Measurements from ENCODE around the gene KIF5C.
"Not testable (repeated sequence)": the region's sequence is repeated elsewhere in the genome, so short reads cannot be mapped to it uniquely, and the experiment has no call there.

KIF5C gene

DNA sequence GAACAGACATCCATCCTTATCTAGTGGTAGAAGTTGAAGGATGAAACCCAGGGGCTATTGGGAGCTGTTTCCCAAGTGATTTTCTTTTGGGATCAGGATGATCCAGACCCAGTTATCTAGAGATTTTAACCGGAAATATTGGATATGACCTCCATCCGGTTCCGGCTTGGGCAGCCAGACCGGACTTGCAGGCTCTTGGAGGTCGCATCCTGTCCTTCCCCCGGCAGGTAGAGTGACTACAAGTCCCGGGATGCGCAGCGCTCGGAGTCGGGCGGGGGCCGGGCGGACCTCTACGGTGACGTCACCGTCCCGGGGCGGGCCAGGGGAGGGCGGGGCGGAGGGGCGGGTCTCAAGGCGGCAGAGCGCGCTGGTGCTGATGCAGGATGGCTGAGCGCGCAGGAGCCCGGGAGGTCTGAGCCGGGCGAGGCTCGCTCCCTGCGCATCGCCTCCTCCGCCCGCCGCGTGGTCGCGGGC, at the start of gene KIF5C:
TSS of gene KIF5C (plus strand) at position 360 of the 474 bp plus-strand sequence. CDS start 391 bp downstream, outside the sequence.
- DNase-seq, result peak; percentile 94

DNA sequence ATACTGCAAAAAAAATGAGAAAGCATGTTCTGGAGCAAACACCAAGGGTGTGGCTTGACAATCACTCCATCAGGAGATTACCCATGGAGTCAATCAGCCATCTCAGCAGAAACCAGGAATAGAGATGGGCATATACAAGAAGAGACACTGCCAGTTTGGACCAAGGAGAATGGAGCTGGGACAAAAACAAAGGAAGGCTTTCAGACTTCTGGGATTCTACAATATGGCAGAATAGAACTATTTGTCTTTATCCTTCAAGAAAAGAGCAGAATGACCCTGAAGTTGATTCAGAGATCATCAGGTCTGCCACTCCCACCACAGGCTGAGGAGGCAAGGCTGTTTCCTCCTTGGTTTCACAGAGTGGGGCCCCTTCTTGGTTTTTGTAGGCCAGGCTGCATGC, 48.2 kb upstream of the KIF5C start:
- DNase-seq, result no peak

DNA sequence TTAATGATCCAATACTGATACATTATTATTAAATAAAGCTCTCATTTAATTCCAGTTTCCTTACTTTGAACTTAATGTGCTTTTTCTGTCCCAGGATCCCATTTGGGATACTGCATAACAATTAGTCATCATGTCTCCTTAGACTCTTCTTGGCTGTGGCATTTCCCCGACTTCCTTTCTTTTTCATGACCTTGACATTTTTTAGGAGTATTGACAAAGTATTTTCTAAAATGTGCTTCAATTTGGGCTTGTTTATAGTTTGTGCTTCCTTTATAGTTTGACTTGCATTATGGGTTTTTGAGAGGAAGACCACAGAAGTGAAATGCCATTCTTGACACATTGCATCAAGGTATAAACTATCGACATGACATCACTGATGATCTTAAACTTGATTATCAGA, 46.1 kb upstream of the KIF5C start:
- DNase-seq, result no peak

DNA sequence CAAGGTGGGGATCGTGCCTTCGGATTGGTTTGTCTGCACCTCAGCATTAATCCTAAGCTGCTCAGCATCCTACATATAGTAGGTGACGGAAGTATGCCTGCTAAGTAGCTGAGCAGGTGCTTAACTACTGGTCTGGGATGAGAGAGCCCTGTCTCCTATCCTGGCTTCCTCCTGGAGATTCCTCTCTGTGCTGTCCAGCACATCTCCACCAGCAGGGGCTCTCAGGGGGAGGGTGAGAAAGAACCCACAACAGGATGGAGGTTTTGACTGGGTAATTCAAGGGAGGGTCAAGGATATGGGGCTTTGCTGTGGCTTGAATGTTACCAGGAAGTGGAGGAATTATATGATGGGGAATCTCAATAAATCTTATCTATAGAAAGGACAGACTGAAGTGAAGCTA, 45.4 kb upstream of the KIF5C start:
- no peak for DNase-seq

DNA sequence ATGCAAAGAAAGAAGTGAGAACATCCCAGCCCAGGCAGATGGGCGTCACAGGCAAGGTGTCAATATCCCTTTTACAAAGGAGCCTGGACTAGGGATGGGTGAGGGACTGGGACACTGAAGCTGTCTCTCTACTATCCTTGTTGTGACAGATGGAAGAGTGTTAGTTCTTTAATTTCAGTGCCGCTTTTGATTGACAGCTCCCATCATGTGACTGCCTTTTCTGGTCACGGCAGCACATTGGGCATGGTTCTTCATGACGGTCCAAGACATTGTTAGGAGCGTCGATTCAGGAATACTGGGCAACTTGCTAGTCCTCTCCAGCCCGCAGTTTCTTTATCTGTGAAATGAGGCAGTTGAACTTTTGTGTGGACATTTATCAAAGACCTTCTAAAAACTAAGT, 42.4 kb upstream of the KIF5C start:
- DNase-seq, result no peak

DNA sequence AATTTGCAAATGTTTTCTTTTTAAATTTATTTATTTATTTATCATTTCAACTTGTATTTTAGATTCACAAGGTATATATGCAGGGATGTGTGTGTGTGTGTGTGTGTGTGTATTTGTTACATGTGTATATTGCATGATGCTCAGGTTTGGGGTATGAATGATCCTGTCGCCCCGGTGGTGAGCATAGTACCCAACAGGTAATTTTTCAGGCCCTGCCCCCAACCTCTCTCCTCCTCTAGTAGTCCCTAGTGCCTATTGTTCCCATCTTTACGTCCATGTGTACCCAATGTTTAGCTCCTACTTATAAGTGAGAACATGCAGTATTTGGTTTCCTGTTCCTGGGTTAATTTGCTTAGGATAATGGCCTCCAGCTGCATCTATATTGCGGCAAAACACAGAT, 33.0 kb upstream of the KIF5C start:
- no peak for DNase-seq

DNA sequence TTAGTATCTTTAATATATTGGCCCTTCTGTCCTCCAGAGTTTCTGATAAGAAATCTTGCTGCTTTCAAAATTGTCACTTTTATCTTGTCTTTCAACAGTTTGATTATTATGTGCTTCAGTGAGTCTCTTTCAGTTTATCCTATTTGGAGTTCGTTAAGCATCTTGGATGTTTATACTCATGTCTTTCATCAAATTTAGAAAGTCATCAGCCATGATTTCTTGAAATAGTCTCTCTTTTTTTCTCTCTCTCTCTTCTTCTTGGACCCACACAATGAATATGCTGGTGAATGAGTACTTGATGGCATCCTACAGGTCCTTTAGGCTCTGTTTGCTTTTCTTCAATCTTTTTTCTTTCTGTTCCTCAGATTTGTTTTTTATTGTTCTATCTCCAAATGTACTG, 26.9 kb upstream of the KIF5C start:
- no peak for DNase-seq

DNA sequence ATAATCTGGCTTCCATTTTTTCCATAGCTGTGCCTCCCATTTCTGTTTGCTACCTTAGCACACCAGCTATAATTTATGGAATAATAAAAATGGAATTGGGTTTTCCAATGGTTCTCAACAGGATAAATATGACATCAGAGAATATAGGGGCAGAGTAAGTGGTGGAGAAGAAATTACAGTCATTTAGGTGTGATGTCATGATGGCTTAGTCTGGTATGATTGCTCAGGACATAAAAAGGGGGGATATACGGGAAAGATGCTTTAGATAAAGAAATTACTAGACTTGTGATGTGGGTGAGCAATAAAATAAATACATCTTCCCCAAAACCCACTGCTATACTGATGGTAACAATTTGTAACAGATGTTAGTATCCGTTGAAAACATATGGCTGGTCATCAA, 21.6 kb upstream of the KIF5C start:
- DNase-seq, result no peak

DNA sequence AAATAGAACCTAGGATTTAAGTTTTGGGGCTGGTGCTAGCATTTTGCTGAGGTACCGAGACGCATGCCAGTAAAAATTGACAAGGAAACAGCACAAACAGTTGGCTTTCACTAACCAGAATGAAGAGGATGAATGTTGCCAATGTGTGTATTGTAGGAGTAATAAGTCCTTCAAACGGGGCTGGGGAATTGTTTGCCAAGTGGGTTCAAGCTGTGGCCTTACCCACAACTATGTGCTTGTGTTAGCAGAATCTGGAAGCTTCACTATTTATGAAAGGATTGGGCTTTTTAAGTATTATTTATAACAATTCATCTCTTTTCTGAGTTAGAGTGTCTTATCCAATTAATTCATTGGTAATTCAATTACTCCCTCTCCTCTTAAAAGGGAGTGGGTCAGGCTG, 15.0 kb upstream of the KIF5C start:
- DNase-seq, result no peak

DNA sequence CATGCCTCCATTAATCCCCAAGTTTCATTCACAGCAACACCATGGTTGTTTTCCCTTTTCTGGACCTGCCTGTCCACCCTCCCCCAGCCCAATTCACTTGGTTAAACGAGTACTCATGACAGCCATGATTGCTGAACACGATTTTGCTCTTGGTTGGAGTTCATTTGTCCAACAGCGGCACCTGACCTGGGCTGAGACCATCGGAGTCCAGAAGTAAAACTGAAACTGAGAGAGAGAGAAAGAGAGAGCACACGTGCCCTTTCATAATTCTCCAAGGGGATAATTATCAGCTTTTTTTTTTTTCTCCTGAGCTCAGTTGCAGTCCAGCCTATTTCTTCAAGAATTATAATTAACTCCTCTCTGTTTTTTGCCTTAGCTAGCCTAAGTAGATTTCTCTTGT, 13.7 kb upstream of the KIF5C start:
- no peak for DNase-seq

DNA sequence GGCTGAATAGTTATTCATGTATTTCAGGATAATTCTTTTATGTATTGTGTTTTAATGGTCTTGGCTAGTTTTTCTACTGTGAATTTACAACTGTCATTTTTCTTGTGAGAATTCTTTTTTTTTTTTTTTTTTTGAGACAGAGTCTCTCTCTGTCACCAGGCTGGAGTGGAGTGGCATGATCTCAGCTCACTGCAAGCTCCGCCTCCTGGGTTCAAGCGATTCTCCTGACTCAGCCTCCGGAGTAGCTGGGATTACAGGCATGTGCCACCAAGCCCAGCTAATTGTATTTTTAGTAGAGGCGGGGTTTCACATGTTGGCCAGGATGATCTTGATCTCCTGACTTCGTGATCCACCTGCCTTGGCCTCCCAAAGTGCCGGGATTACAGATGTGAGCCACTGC, 12.5 kb upstream of the KIF5C start:
- not testable (repeated sequence) for DNase-seq

DNA sequence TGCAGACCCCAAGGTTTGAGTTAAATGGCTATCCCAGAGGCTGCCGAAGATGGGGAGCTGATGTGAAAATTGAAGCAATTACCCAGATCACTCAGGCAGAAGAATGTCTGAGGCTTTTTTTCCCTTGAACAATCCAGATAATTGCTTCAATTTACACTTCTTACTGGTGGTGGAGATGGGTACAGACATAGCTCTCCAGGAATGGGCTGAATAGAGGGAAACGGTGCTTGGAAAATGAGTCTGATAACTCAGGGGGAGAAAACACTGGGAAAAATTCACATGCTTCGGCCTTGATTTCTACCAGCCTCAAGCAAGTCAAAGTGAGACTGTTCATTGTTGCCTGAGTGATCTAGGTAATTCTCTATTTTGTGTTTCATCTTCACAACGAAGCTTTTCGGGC, 9.5 kb upstream of the KIF5C start:
- DNase-seq, result no peak

DNA sequence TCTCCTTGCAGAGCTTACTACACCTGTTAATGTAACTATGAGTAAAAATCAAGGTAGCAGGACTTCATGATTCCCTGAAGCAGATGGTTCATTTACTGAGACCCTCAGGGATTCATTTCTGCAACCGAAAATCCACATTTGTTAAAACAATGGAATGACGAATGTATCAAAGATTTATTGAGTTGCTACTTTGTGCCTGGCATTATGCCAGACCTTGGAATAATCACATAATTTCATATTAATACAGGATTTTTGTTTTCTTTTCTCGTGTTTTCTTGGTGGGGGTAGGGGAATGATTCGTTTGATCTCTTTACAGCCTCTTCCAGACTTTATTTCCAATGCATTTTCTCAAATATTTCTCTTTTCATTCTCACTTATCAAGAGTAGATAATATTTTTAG, 8.9 kb upstream of the KIF5C start:
- DNase-seq, result no peak

DNA sequence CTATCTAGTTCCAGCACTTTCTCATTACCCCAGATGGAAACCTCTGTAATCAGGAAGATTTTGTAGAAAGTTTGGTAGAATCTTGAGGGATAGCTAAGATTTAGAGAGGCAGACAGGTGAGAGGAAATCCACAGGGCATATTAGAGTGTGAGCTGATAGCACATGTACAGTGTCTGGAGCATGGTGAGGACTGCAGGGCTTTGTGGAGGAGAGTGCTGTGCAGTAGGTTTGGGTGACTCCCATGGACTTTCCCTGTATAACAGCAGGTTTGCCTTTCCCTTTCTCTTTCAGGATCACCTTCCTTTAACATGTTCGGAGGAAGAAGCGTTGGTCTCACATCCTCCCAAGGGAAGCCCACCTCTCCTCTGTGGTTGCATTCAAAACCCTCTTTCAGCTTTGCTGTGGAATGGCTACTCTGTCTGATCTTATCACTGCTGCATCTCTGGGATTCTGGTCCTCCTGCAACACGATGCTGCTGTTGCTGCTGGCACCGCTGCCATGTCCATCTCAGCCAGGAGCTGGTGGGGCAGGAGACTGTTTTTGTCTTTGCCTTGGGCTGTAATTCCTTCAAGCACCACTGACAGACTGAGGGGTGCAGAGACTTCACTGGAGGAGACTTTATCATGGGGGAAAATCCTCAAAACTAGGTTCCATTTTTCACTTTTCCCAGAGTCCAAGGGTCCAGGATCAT, 7.8 kb upstream of the KIF5C start:
- DNase-seq, result no peak

DNA sequence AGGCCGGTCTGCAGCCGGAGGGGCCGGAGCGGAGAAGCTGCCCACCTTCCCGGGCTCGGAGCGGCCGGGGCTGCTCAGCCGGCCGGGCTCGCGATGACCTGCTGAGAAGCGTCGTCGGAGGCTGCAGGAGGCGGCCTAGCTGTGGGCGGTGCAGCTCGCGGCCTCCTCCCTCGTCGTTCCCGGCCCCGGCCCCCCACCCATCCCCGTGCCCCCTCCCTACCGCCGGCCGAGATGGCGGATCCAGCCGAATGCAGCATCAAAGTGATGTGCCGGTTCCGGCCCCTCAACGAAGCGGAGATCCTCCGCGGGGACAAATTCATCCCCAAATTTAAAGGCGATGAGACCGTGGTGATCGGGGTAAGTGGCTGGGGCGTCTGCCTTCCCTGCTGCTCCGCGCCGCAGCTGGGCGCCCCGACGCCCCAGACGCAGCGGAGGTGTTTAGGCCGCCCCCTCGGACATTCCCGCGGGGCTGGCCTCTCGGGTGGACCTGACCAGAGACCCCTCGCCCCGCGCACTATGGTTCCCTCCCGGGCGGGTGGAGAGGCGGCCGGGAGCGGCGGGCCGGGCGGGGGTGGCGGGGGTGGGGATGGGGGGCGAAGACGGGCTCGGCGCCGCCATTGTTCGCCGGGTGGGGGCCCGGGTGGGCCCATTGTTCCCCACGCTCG, 492 bp downstream of the KIF5C start:
- peak; percentile 34 for DNase-seq

DNA sequence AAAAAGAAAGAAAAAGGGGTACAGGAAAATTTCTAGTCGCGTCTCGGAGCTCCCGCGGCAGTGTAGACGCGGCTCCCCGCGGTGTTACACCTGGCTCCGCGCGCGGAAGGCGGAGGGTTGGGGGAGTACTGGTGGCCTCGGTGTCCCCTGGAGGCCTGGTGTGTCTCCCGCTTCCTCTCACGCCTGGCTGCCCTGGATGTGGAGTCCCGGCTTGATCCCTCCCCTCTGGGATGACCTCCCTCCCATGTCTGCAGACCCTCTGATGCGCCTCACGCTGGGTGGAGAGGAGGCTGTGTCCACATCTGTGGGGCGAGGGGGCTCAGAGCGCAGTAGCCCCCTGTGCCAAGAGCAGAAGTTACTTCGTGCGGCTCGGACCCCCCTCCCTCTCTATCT, 1.2 kb downstream of the KIF5C start:
- peak; percentile 35 for DNase-seq

DNA sequence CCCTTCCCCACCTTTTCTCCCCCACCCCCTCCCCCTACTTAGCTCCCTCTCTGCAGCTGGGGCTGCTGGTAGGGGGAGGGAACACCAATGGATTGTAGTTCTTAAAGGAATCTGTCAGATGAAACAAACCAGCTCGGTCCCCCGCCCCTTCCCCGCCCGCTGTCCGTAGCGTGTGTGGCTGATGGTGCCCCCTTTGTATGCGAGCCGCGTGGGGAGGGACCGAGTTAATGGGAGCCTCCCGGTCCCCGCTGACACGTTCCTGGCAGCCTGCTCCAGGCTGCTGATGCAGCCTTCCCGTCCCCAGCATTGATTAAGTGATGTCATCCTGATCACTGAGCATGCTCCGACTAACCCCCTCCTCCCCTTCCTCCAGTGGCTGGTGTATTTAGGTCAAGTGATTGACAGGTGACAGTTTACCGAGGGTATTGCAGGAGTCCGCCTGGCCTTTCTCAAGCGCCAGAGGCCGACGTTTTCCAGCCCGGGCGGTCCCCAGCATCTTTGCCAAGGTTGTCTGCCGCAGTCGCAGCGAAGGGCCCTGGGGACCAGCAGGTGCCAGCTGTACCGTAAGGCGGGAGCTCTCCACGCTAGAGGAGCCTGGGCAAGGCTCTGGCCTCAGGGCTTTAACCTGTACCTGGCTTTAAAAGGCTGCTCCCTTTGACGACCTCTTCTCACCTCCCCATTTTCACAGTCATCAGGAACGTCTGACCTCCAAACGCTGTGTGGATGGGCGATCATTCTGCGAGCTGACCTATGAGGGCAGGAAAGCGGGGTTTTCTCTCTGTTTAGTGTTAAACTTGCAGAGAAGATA, 1.8 kb downstream of the KIF5C start:
- peak; percentile 74 for DNase-seq

DNA sequence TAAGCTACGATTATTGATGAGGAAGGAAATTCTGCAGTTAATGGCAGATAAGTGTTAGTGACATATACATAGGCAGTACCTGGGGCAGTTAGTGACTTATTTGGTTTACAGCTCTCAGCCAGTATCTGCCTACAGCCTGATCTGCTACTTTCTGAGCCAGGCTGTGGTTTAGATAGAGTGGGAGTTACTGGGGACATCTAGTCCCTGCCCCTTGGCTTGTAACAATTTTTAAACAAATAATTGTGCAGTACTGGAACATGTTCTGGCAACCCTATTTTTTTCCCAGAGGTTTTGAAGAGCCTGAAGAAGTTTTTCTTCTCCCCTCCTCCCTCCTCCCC, 2.3 kb downstream of the KIF5C start:
- no peak for DNase-seq

DNA sequence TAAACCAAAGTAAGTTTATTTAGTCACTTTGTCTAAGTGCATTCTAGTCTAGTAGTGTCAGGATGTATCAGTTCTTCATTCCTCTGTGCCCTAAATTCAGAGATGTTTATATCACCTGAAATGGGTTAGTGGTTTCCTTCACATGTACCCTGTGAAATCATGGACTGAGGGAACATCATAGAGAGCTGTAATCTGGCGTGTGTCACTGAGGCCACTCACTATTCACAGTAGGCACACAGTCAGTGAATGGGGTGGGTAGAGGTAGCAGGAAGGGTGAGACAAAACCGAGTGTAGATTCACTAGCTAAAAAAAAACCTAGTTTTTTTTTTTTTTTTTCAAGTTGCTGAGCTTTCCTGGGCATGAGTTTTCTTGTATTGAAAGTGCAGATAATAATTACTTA, 5.6 kb downstream of the KIF5C start:
- no peak for DNase-seq

DNA sequence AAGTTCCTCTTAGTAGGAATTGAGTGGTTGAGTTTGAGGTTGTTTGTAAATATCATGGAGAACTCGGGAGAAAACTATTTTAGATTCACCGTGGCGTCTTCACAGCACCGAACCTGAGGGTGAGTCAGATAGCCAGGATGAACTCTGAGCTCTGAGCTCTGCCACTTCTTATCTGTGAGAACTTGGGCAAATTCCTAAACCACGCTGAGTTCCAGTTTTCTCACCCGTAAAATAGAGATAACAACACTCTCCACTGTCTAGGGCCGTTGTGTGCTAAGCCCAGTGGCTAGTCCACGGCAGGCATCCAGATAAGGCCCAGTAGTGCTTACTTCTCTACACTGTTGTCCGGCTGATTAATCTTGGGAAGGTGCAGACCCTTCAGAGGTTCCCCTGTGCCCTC, 7.0 kb downstream of the KIF5C start:
- no peak for DNase-seq

DNA sequence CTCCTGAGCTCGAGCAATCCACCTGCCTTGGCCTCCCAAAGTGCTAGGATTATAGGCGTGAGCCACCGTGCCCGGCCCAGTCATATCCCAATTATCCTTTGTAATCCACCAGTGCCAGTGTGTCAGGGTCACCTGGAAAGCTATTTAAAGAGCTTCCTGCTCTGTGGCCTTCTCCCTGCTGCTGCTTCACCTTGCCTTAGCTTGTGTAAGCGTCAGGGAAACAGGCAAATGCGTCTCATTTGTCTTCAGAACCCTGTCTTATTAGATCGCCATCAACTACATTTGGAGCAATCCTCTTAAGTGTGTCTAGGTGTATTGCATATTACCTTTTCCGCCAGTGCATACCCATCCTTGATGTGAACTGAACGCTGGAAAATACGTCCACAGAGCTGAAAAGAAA, 10.2 kb downstream of the KIF5C start:
- DNase-seq, result no peak

DNA sequence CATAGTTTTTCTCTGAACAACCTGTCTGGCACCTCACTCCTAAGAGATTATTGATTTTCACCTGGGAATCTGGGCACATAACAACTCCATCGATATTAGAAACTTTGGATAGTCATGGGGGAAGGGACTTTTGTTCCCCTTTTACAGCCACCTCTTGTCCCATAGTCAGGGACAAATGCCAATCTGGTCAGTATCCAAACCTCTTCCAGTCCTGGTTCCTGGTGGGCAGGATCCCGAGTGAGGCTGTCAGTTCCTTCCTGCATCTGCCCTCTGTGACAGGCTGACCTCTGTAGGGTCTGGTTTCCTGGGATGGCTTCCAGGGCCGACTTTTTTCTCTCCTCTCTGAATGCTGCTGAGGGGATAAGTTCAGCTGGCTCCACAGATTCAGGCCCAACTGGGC, 11.0 kb downstream of the KIF5C start:
- DNase-seq, result no peak

DNA sequence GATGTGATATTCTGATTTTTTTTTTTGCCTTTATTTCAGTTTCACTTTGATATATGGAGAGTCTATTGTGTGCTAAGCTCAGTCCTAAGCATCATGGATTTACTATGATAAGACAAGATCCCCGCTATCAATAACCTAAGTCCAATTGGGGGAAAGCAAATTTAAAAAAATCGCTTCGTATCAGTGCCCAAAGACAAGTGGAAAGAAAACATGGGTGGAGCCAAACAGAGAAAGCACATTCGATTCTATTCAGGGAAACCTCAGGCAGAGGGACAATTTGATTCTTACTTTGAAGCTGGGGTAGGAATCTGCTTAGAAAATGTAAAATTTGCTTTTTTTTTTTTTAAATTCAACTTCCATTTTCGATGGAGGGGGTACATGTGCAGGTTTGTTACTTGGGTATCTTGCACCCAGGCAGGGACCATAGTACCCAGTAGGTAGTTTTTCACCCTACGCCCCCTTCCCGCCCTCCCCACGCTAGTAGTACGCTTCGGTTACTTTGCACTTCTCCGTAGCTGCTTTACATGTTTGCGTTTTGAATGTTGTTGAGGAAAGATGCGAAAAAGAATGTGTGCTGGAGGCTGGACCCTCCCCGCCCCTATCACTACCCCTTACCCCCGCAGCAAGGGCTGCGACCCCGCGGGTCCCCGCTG, 12.4 kb downstream of the KIF5C start:
- DNase-seq, result no peak

Measured in CD4-positive, alpha-beta T cell treated with Interleukin-6 for 4 hours (primary cell).